Measurements from ENCODE around the gene PSMB3. TPM values are rescaled to one million over a fixed set of nuclear protein-coding genes. Genes with fewer than 3 reads are reported as not detected.

PSMB3 gene
- total and polyA plus RNA-seq, 9 of the 15 experiments (the other 6 are each of a cell fraction or from before 2014, with no cell fraction given): 460 to 2,775 (median 574) TPM

- Histone ChIP-seq H3K4me3 (peak overlapping the region; percentile 92), H3K9me3 (replicated peaks; ENCODE audit: control insufficient read depth, insufficient read depth, low read depth, low read length) (no peaks in the 10 kb centered on the region), H3K4me2 (ENCODE audit: insufficient read depth, low read length) (peak overlapping the region; percentile 92), H3K4me1 (replicated peaks in 1 of 2; ENCODE audit: control insufficient read depth in 2 of 2, insufficient read depth in 2 of 2, low read length in 2 of 2) (peaks cover 22 to 56% of the 10 kb centered on the region in 2 experiments), H4K20me1 (replicated peaks; ENCODE audit: control insufficient read depth, insufficient read depth, low read length) (peaks cover 9% of the 10 kb centered on the region), H2AFZ (ENCODE audit: low read depth, low read length) (0 out of 2 replicates have a peak overlapping the region, but pooled peaks have one; percentile 19), H3K36me3 (ENCODE audit: control insufficient read depth, insufficient read depth, low read length) (peaks cover 6% of the 10 kb centered on the region; the same call in 1 of the 3 replicates), H3K79me2 (ENCODE audit: control insufficient read depth, insufficient read depth, low read length) (peaks cover 84% of the 10 kb centered on the region), H3K9ac (ENCODE audit: insufficient read depth in 1 of 2, low read depth in 2 of 2, low read length in 2 of 2) (peak overlapping the region; percentile 86 to 94), H3K27ac (ENCODE audit: extremely low read depth, low read depth, low read length) (peak overlapping the region; percentile 83; the same call in 2 of the 3 replicates), H3K9me1 (ENCODE audit: control insufficient read depth, insufficient read depth, low read length) (peaks cover 4% of the 10 kb centered on the region), H3K27me3 (ENCODE audit: control insufficient read depth in 2 of 2, insufficient read depth in 2 of 2, low read length in 2 of 2) (no peaks in the 10 kb centered on the region)
- FAIRE-seq: no peak
- ChIA-PET CTCF (ENCODE audit: low intra/inter-chr PET ratio) (no interaction called here), POLR2A (interaction anchor here (0.6 to 0.9 kb wide), 3 partner anchors 11 to 15 kb away, joined by 3 read pairs; no protein-coding TSS in a partner anchor)
- DNase-seq (ENCODE audit: extremely low read depth in 1 of 4, low spot score in 3 of 4): no peak
- ATAC-seq: no peak
- in situ Hi-C loops (cut with MboI): no loop called here
- intact Hi-C loops (cut with micrococcal nuclease): no loop called here
- 12% methylated on average over 17 of the region's 21 CpGs for WGBS (ENCODE audit: insufficient coverage, low coverage, missing lambda C conversion rate)
- no TSS peak for BruUV-seq (replicated peaks)
- TF ChIP-seq PRDM10 (IDR thresholded peaks at IDR 0.05; ENCODE audit: partially characterized antibody) (peak; percentile 15), ZNF263 (CRISPR knock-in tag; IDR thresholded peaks at IDR 0.05; ENCODE audit: borderline replicate concordance) (no peak), ZNF75A (CRISPR knock-in tag; IDR thresholded peaks at IDR 0.05) (0 out of 2 replicates have a peak, but pooled peaks have one; percentile 11), ZFX (CRISPR knock-in tag; IDR thresholded peaks at IDR 0.05) (0 out of 2 replicates have a peak, but pooled peaks have one; percentile 10)
These were observed 5.6 kb upstream of the PSMB3 start for GRCh38 chr17:38746849-38747462.

Data from K562 (cell line).